GM18873 (cell line): Measurements from ENCODE around the gene NEDD8.
A peak's percentile ranks its signal among the peaks of the same experiment; 100 is the strongest.

Experiments used
- ATAC-seq: cut with Tn5 transposase; IDR thresholded peaks from one replicate; pipeline ENCODE4 v1.9.1; 2021; ENCODE audit warnings: mild to moderate bottlenecking, moderate library complexity, moderate number of reproducible peaks; ENCODE audit not compliant: unreplicated experiment, low FRiP score

The NEDD8 gene

GRCh38 chr14:24184104-24184970 lies 47.8 kb downstream of the NEDD8 start:
- ATAC-seq, result no peak

GRCh38 chr14:24183014-24183481 lies 49.1 kb downstream of the NEDD8 start:
- no peak for ATAC-seq

- no peak for ATAC-seq
Measured at GRCh38 chr14:24182110-24182882, 49.9 kb downstream of the NEDD8 start.

GRCh38 chr14:24181371-24182077 lies 50.6 kb downstream of the NEDD8 start:
- ATAC-seq, result no peak

GRCh38 chr14:24179961-24180796 lies 52.0 kb downstream of the NEDD8 start:
- no peak for ATAC-seq

GRCh38 chr14:24179294-24179960 lies 52.7 kb downstream of the NEDD8 start:
- ATAC-seq, result no peak

GRCh38 chr14:24178399-24179178 lies 53.6 kb downstream of the NEDD8 start:
- ATAC-seq, result no peak

GRCh38 chr14:24177891-24178290 lies 54.3 kb downstream of the NEDD8 start:
- no peak for ATAC-seq

GRCh38 chr14:24177041-24177825 lies 54.9 kb downstream of the NEDD8 start:
- no peak for ATAC-seq

GRCh38 chr14:24176599-24176998 lies 55.6 kb downstream of the NEDD8 start:
- no peak for ATAC-seq

GRCh38 chr14:24172871-24173281 lies 59.3 kb downstream of the NEDD8 start:
- no peak for ATAC-seq

GRCh38 chr14:24172261-24172860 lies 59.8 kb downstream of the NEDD8 start:
- no peak for ATAC-seq

GRCh38 chr14:24171422-24172260 lies 60.5 kb downstream of the NEDD8 start, which contains the start of gene REC8:
TSS of gene REC8 (plus strand) at chr14:24172080. CDS start at chr14:24172553, 473 bp downstream.
- peak; percentile 76 for ATAC-seq

GRCh38 chr14:24167469-24168114 lies 64.6 kb downstream of the NEDD8 start:
- ATAC-seq, result no peak
